PC-9 (cell line): ENCODE data around the gene NRXN2. TPM values are rescaled to one million over a fixed set of nuclear protein-coding genes. Genes with fewer than 3 reads are reported as not detected.

Experiments
- BruUV-seq: library from RNA; stranded (reverse); fragments of 400-500 nt; replicated peaks from 2 replicates; lab custom pipeline; 2021; lab: Mats Ljungman, UMichigan
- CTCF ChIA-PET: fragments of 300-600 bp; sonication (Branson Sonifier 250); formaldehyde crosslinking; loops from one replicate; lab custom pipeline; 2022; ENCODE audit warnings: antibody characterized with exemption; lab: Charles Lee
- POLR2A ChIA-PET: fragments of 300-600 bp; sonication (Branson Sonifier 250); formaldehyde crosslinking; loops from one replicate; lab custom pipeline; 2022; ENCODE audit warnings: antibody characterized with exemption; ENCODE audit not compliant: unreplicated experiment; lab: Charles Lee
- DNase-seq, 2 experiments: peaks; one replicate each; pipeline versions ENCODE4 v3.0.0 to v3.0.0-alpha.2; 2015 to 2022; ENCODE audit warnings: mixed read lengths in 1 of 2
- H2AFZ ChIP-seq: fragments of 200-600 bp; sonication (generic); 2 replicates; pipeline ENCODE4 v1.8.1; 2017; ENCODE audit warnings: antibody characterized with exemption
- H3F3A ChIP-seq: fragments of 200-600 bp; sonication (generic); 2 replicates; pipeline ENCODE4 v1.8.1; 2017; ENCODE audit warnings: antibody characterized with exemption, mild to moderate bottlenecking, low read depth; ENCODE audit not compliant: insufficient read depth
- H3K27ac ChIP-seq: fragments of 200-600 bp; sonication (generic); 2 replicates; pipeline ENCODE4 v1.6.1; 2016; ENCODE audit warnings: mixed run types
- H3K27me3 ChIP-seq: fragments of 200-600 bp; sonication (generic); 2 replicates; pipeline ENCODE4 v1.6.1; 2016; ENCODE audit warnings: low read depth, mixed run types; ENCODE audit not compliant: insufficient read depth
- H3K36me3 ChIP-seq: fragments of 200-600 bp; sonication (generic); 2 replicates; pipeline ENCODE4 v1.6.1; 2016; ENCODE audit warnings: low read depth, mixed run types
- H3K4me1 ChIP-seq: fragments of 200-600 bp; sonication (generic); replicated peaks from 2 replicates; pipeline ENCODE4 v1.6.1; 2016; ENCODE audit warnings: mixed run types; ENCODE audit not compliant: insufficient read depth
- H3K4me2 ChIP-seq: fragments of 200-600 bp; sonication (generic); 2 replicates; pipeline ENCODE4 v1.6.1; 2017; ENCODE audit warnings: mixed run types
- H3K4me3 ChIP-seq: fragments of 200-600 bp; sonication (generic); 2 replicates; pipeline ENCODE4 v1.6.1; 2016; ENCODE audit warnings: mixed run types
- H3K79me2 ChIP-seq: fragments of 200-600 bp; sonication (generic); 2 replicates; pipeline ENCODE4 v1.6.1; 2017; ENCODE audit warnings: low read depth, mixed run types
- H3K9me2 ChIP-seq: fragments of 200-600 bp; sonication (generic); 2 replicates; pipeline ENCODE4 v1.8.1; 2017; ENCODE audit warnings: mild to moderate bottlenecking; ENCODE audit not compliant: insufficient read depth
- H3K9me3 ChIP-seq: fragments of 200-600 bp; sonication (generic); 2 replicates; pipeline ENCODE4 v1.8.1; 2016; ENCODE audit warnings: low read depth; ENCODE audit not compliant: insufficient read depth
- H4K20me1 ChIP-seq: fragments of 200-600 bp; sonication (generic); 2 replicates; pipeline ENCODE4 v1.8.1; 2017; ENCODE audit not compliant: insufficient read depth
- EZH2 ChIP-seq: fragments of 200-600 bp; sonication (generic); IDR thresholded peaks from 2 replicates; pipeline ENCODE4 v1.8.0; 2017; ENCODE audit warnings: antibody characterized with exemption, low read depth
- intact Hi-C: fragments of 100-400 bp; cut with micrococcal nuclease; formaldehyde crosslinking; loops from one replicate; pipeline ENCODE4 v1.10.0; 2022; ENCODE audit not compliant: unreplicated experiment
- total RNA-seq: library from RNA; stranded (reverse); gene quantifications from 2 replicates; pipeline ENCODE4 v1.2.3, GENCODE V29; 2021
- TF ChIP-seq, protein P1 (sequence below): fragments of 200-600 bp; sonication (generic); conservative IDR thresholded peaks from 2 replicates; pipeline ENCODE4 v1.6.1; 2017; ENCODE audit warnings: mixed run types, antibody characterized with exemption, mild to moderate bottlenecking, moderate library complexity

Gene NRXN2
- total RNA-seq, 1 experiment from 2014 or later, result not detected

DNA sequence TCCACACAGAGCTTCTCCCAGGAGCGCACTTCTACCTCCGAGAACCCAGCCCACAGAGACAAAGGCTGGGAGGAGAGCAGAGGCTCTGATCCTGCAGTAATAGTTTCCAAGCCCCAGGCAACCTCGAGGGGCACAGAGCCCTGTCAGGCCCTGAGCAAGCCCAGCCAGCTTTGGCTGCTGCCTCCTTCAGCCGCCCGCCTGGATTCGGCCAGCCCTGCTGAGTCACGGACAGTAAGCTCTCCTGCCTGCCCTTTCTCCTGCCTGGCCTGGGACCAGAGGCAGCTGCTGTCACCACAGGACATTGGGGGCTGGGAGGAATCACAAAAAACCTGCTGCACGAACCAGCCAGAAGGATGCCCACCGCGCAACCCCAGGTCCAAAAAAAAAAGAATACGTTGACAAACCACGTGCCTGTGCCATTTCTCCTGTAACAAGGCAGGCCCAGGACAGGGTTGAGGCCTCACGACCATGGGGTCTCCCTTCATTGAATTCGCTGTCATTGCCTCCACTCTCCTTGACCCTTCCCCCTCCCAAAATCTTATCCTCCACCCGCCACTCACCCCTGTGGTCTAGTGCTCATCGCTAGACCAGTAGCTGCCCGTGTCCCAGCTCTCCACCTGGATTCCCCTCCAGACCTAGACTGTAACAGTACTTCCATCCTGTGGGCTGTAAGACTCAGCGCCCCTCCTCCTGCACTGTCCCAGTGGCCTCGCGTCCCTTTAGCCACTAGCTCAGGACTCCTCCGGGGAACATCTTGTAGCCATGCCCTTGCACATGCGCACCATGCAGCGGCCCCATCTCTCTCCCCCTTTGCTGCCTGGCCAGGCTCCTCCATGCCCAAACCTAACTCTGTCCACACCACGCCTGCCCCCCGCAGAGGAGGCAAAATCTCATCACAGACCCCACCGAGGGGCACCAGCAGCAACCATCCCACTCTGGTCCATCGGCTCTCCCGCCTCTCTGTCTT is 139.4 kb downstream of the NRXN2 start:
- no peaks in the 10 kb centered on the region for H3K9me2 ChIP-seq
- CTCF ChIA-PET, result interaction anchor here (0.6 to 1.3 kb wide), 2 partner anchors 12 to 520 kb away, joined by 4 read pairs; no protein-coding TSS in a partner anchor
- H3K36me3 ChIP-seq, result no peaks in the 10 kb centered on the region
- DNase-seq, result peak; percentile 65 to 71
- POLR2A ChIA-PET, result no interaction called here
- TF ChIP-seq, protein P1, sequence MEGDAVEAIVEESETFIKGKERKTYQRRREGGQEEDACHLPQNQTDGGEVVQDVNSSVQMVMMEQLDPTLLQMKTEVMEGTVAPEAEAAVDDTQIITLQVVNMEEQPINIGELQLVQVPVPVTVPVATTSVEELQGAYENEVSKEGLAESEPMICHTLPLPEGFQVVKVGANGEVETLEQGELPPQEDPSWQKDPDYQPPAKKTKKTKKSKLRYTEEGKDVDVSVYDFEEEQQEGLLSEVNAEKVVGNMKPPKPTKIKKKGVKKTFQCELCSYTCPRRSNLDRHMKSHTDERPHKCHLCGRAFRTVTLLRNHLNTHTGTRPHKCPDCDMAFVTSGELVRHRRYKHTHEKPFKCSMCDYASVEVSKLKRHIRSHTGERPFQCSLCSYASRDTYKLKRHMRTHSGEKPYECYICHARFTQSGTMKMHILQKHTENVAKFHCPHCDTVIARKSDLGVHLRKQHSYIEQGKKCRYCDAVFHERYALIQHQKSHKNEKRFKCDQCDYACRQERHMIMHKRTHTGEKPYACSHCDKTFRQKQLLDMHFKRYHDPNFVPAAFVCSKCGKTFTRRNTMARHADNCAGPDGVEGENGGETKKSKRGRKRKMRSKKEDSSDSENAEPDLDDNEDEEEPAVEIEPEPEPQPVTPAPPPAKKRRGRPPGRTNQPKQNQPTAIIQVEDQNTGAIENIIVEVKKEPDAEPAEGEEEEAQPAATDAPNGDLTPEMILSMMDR, result no peak
- TF ChIP-seq EZH2, result no peak
- H3K27ac ChIP-seq, result peak overlapping the region; percentile 71
- peaks cover 24% of the 10 kb centered on the region for H3K4me1 ChIP-seq
- no peaks in the 10 kb centered on the region for H4K20me1 ChIP-seq
- H3K27me3 ChIP-seq, result no peaks in the 10 kb centered on the region
- peaks cover 3% of the 10 kb centered on the region; the same call in 1 of the 2 replicates for H3F3A ChIP-seq
- H3K9me3 ChIP-seq, result peaks cover 5% of the 10 kb centered on the region; the same call in 1 of the 2 replicates
- no peaks in the 10 kb centered on the region for H3K79me2 ChIP-seq
- no peak overlapping the region for H3K4me3 ChIP-seq
- intact Hi-C loops, result no loop called here
- no TSS peak for BruUV-seq
- peak overlapping the region; percentile 50 for H3K4me2 ChIP-seq
- H2AFZ ChIP-seq, result peak overlapping the region; percentile 39; the same call in 1 of the 2 replicates

DNA sequence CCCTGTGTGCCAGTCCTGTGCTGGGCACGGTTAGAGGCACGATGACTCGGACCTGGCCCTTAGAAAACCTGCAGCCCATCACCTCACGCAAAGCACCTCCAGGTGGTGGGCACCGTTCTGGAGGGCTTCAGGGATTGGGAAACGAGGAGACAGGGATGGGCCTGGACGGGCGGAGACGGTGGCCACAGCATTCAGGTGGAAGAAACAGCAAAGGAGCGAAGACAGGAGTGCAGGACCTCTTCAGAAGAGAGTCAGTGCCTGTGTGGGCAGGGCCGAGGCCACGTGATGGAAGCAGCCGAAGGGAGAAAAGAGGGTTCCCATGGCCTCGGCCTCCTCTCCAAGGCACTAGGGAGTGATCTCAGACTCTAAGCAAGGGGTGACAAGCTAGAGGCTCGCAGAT is 140.1 kb downstream of the NRXN2 start:
- intact Hi-C loops, result no loop called here
- BruUV-seq, result TSS peak; percentile 97
- CTCF ChIA-PET, result interaction anchor here (0.6 to 1.3 kb wide), 2 partner anchors 11 to 520 kb away, joined by 4 read pairs; no protein-coding TSS in a partner anchor
- POLR2A ChIA-PET, result no interaction called here
- H3K4me1 ChIP-seq, result peaks cover 24% of the 10 kb centered on the region
- H3K27me3 ChIP-seq, result no peaks in the 10 kb centered on the region
- no peaks in the 10 kb centered on the region for H3K9me3 ChIP-seq
- H2AFZ ChIP-seq, result peak overlapping the region; percentile 39; the same call in 1 of the 2 replicates
- no peak overlapping the region for H3K4me3 ChIP-seq
- H3K9me2 ChIP-seq, result no peaks in the 10 kb centered on the region
- TF ChIP-seq EZH2, result no peak
- DNase-seq, result no peak
- H3K36me3 ChIP-seq, result no peaks in the 10 kb centered on the region
- peak overlapping the region; percentile 50 for H3K4me2 ChIP-seq
- peaks cover 3% of the 10 kb centered on the region; the same call in 1 of the 2 replicates for H3F3A ChIP-seq
- H4K20me1 ChIP-seq, result no peaks in the 10 kb centered on the region
- no peaks in the 10 kb centered on the region for H3K79me2 ChIP-seq
- H3K27ac ChIP-seq, result peak overlapping the region; percentile 71

DNA sequence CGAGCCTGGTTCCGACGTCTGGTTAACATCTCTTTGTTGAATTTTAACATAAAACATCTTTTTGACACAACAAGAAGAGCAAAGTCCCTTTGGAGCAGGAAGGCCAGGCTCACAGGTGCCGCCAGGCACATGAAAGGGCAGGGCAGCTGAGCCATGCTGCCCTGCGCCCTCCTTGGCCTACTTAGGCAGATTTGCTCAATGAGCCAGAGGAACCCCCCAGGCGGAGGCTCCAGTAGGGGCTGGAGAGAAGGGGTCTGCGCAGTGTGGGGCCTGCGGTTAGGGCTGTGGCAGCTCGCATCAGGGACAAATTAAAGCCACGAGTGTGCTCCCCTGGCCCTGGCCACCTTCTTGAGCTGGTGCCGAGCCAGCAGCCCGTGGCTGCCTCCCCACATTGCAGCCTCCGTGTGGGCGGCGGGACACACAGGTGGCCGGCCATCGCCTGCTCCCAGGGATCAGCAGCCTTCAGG is 141.9 kb downstream of the NRXN2 start:
- no peak for TF ChIP-seq EZH2
- TF ChIP-seq, protein P1, result no peak
- BruUV-seq, result no TSS peak
- Histone ChIP-seq H3K9me3 (no peaks in the 10 kb centered on the region), H3F3A (peaks cover 3% of the 10 kb centered on the region; the same call in 1 of the 2 replicates), H3K27me3 (no peaks in the 10 kb centered on the region), H4K20me1 (no peaks in the 10 kb centered on the region), H3K79me2 (no peaks in the 10 kb centered on the region), H3K4me1 (peaks cover 24% of the 10 kb centered on the region), H2AFZ (no peak overlapping the region), H3K27ac (no peak overlapping the region), H3K9me2 (no peaks in the 10 kb centered on the region), H3K4me3 (no peak overlapping the region), H3K36me3 (no peaks in the 10 kb centered on the region), H3K4me2 (no peak overlapping the region)
- intact Hi-C loops, result no loop called here
- no peak for DNase-seq
- ChIA-PET POLR2A (no interaction called here), CTCF (no interaction called here)
